Mesodermal cell (in vitro differentiated cells): ENCODE data around the gene ADIPOQ. TPM values are rescaled to one million over a fixed set of nuclear protein-coding genes. Genes with fewer than 3 reads are reported as not detected.
"Not testable (repeated sequence)": the region's sequence is repeated elsewhere in the genome, so short reads cannot be mapped to it uniquely, and the experiment has no call there.

Experiments
- H3K27ac ChIP-seq: 2 replicates; pipeline ENCODE4 v1.7.0; 2013; ENCODE audit warnings: mild to moderate bottlenecking, low read depth, low read length, moderate library complexity; ENCODE audit not compliant: severe bottlenecking
- H3K36me3 ChIP-seq: 2 replicates; pipeline ENCODE4 v1.7.1; 2013; ENCODE audit warnings: mild to moderate bottlenecking, low read length, moderate library complexity; ENCODE audit not compliant: control insufficient read depth, insufficient read depth
- H3K4me1 ChIP-seq: one replicate; pipeline ENCODE4 v1.7.1; 2013; ENCODE audit warnings: mild to moderate bottlenecking, low read length; ENCODE audit not compliant: insufficient read depth, control insufficient read depth, poor library complexity, severe bottlenecking
- H3K4me3 ChIP-seq: 2 replicates; pipeline ENCODE4 v1.7.0; 2013; ENCODE audit warnings: low read length, control low read depth, mild to moderate bottlenecking; ENCODE audit not compliant: insufficient read depth, poor library complexity, severe bottlenecking; ENCODE audit errors: extremely low read depth
- H3K9me3 ChIP-seq: 2 replicates; pipeline ENCODE4 v1.7.1; 2013; ENCODE audit warnings: mild to moderate bottlenecking, low read length, moderate library complexity; ENCODE audit not compliant: control insufficient read depth
- WGBS, 2 experiments: methylation state at CpG; one replicate each; pipeline ENCODE4 v1.1.5; 2013; ENCODE audit warnings: missing lambda C conversion rate in 2 of 2; ENCODE audit not compliant: insufficient coverage in 2 of 2; 5-methylcytosine and 5-hydroxymethylcytosine counted together
- polyA plus RNA-seq, 2 experiments: library from polyadenylated mRNA; stranded (reverse); fragments of 50-300 nt; gene quantifications; one replicate each; pipeline ENCODE4 v1.2.3, GENCODE V29; 2013

ADIPOQ gene
- not detected for polyA plus RNA-seq (2013, experiment 1 of 2)
- not detected for polyA plus RNA-seq (2013, experiment 2 of 2)

GRCh38 chr3:186842426-186843038, at the start of gene ADIPOQ:
ADIPOQ (plus strand) TSS chr3:186842710; CDS start chr3:186853059, 10,349 bp downstream.
- H3K4me1 ChIP-seq = no peaks in the 10 kb centered on the region
- no peaks in the 10 kb centered on the region for H3K9me3 ChIP-seq
- H3K4me3 ChIP-seq = no peak within 1 kb of the TSS
- 87 to 98% methylated on average over 3 to 5 of the region's 7 CpGs for WGBS, 2 experiments
- H3K36me3 ChIP-seq = no peaks in the 10 kb centered on the region
- no peak within 1 kb of the TSS for H3K27ac ChIP-seq

- Histone ChIP-seq H3K4me3 (no peak overlapping the region), H3K36me3 (peaks cover 88% of the 10 kb centered on the region), H3K4me1 (peaks cover 7% of the 10 kb centered on the region), H3K9me3 (no peaks in the 10 kb centered on the region), H3K27ac (no peak overlapping the region)
- 100% methylated on average over 1 of the region's 3 CpGs for WGBS, 2 experiments
These were observed 44.2 kb upstream of the ADIPOQ start for GRCh38 chr3:186798239-186798874.

DNA sequence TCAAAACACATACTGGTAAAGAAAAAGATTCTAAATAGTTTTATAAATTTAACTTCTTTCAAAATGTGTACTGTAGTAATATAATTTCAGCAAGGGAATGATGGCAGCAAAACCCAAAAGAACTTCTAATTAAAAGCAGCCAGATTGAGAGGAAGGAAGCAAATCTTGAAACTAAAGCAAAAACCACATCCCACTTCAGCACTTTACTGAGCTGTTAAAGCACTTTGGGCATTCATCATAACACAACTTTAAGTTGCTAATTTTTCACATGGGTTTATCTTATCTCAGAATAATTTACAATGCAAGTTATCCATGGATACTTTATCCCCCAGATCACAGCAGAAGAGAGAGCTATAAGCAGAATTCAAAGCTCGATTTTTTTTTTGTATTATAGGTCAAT, 42.2 kb upstream of the ADIPOQ start:
- peaks cover 86% of the 10 kb centered on the region for H3K36me3 ChIP-seq
- peaks cover 7% of the 10 kb centered on the region for H3K4me1 ChIP-seq
- no CpG with 5 or more reads among the region's 1 CpG for WGBS, 2 experiments
- no peak overlapping the region for H3K4me3 ChIP-seq
- H3K9me3 ChIP-seq = no peaks in the 10 kb centered on the region
- no peak overlapping the region for H3K27ac ChIP-seq

DNA sequence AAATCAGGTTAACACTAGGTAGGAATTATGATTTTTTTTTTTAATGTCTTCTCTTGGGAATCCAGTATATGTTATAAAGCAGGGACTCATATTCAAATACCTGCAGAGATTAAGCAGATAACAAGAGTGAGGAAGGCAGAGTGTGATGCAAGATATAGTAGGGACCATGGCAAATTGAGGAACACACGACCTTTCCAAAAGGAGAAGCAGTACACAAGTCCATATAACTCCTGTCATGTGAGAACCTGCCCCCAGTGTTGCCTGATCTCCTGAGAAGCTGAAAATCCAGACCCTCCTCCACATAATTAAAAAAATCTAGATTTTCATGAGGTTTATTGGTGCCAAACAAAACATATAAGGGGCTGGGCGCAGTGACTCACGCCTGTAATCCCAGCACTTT, 39.8 kb upstream of the ADIPOQ start:
- no peak overlapping the region for H3K4me3 ChIP-seq
- peaks cover 64% of the 10 kb centered on the region for H3K36me3 ChIP-seq
- H3K27ac ChIP-seq = no peak overlapping the region
- WGBS, 2 experiments = 75 to 100% methylated on average over 2 of the region's 3 CpGs
- H3K4me1 ChIP-seq = peaks cover 16% of the 10 kb centered on the region
- H3K9me3 ChIP-seq = no peaks in the 10 kb centered on the region

GRCh38 chr3:186803447-186803846, 39.1 kb upstream of the ADIPOQ start:
- not testable (repeated sequence) for H3K4me3 ChIP-seq, H3K9me3 ChIP-seq, H3K27ac ChIP-seq
- WGBS, 2 experiments = 79 to 100% methylated on average over 1 to 3 of the region's 4 CpGs
- Histone ChIP-seq H3K4me1 (peaks cover 14% of the 10 kb centered on the region), H3K36me3 (peaks cover 57% of the 10 kb centered on the region)

GRCh38 chr3:186806089-186807055, 36.1 kb upstream of the ADIPOQ start, which contains the start of gene RFC4:
RFC4 (minus strand) TSS chr3:186806482; CDS start chr3:186804713, 1,769 bp downstream.
- Histone ChIP-seq H3K4me1 (peaks cover 10% of the 10 kb centered on the region), H3K9me3 (no peaks in the 10 kb centered on the region), H3K27ac (peak within 1 kb of the TSS; percentile 71), H3K36me3 (peaks cover 35% of the 10 kb centered on the region), H3K4me3 (peak within 1 kb of the TSS; percentile 83)
- 1% methylated on average over 63 to 67 of the region's 70 CpGs for WGBS, 2 experiments

GRCh38 chr3:186807231-186807630, 35.3 kb upstream of the ADIPOQ start:
- H3K36me3 ChIP-seq = peaks cover 27% of the 10 kb centered on the region
- peaks cover 10% of the 10 kb centered on the region for H3K4me1 ChIP-seq
- H3K4me3 ChIP-seq = peak overlapping the region; percentile 83
- H3K9me3 ChIP-seq = no peaks in the 10 kb centered on the region
- WGBS, 2 experiments = 75 to 80% methylated on average over 3 of the region's 5 CpGs
- no peak overlapping the region for H3K27ac ChIP-seq

DNA sequence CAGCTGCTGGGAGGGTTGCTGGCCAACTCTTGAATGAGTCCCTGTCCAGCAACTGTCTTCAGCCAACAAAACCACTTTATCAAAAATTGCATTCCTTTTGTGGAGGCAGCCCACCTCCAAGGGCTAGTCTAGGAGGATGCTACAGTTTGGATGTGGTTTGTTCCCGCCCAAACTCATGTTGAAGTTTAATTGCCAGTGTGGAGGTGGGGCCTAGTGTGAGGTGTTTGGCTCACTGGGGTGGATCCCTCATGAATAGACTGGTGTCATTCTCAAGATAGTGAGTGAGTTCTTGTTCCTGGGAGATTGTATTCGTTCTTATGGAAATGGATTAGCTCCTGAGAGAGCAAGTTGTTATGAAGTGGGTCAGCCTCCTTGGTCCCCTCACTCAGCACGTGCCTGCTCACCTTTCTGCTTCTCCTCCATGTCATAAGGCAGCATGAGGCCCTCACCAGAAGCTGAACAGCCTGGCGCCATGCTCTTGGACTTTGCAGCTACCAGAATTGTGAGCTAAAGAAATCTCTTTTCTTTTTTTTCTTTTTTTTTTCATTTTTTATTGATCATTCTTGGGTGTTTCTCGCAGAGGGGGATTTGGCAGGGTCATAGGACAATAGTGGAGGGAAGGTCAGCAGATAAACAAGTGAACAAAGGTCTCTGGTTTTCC, 32.0 kb upstream of the ADIPOQ start:
- Histone ChIP-seq H3K4me1 (peaks cover 13% of the 10 kb centered on the region), H3K9me3 (no peaks in the 10 kb centered on the region), H3K36me3 (no peaks in the 10 kb centered on the region), H3K27ac (no peak overlapping the region), H3K4me3 (no peak overlapping the region)
- WGBS, 2 experiments = 85 to 95% methylated on average over 2 to 3 of the region's 5 CpGs

DNA sequence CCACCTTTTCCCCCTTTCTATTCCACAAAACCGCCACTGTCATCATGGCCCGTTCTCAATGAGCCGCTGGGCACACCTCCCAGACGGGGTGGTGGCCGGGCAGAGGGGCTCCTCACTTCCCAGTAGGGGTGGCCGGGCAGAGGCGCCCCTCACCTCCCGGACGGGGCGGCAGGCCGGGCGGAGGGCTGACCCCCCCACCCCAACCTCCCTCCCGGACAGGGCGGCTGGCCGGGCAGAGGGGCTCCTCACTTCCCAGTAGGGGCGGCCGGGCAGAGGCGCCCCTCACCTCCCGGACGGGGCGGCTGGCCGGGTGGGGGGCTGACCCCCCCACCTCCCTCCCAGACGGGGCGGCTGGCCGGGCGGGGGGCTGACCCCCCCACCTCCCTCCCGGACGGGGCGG, 31.2 kb upstream of the ADIPOQ start:
- WGBS, 2 experiments = 100% methylated on average over 2 of the region's 29 CpGs
- peaks cover 15% of the 10 kb centered on the region for H3K4me1 ChIP-seq

GRCh38 chr3:186814100-186814499, 28.4 kb upstream of the ADIPOQ start:
- no peak overlapping the region for H3K4me3 ChIP-seq
- no peak overlapping the region for H3K27ac ChIP-seq
- no peaks in the 10 kb centered on the region for H3K36me3 ChIP-seq
- peaks cover 6% of the 10 kb centered on the region for H3K4me1 ChIP-seq
- WGBS, 2 experiments = 100% methylated on average over 2 of the region's 4 CpGs; no CpG with 5 or more reads in 1 of the 2 experiments
- H3K9me3 ChIP-seq = no peaks in the 10 kb centered on the region

More for the DNA sequence above, 31.2 kb upstream of the ADIPOQ start:
- H3K27ac ChIP-seq, H3K9me3 ChIP-seq, H3K36me3 ChIP-seq, H3K4me3 ChIP-seq: not testable (repeated sequence)
